ENCODE measurements around the gene DAB1. TPM values are rescaled to one million over a fixed set of nuclear protein-coding genes. Genes with fewer than 3 reads are reported as not detected.
A peak's percentile ranks its signal among the peaks of the same experiment; 100 is the strongest.

DAB1 gene
- total and polyA plus RNA-seq, 10 of the 15 experiments (the other 5 are each of a cell fraction or from before 2014, with no cell fraction given), result 0.02 to 0.10 (median 0.03) TPM; not detected in 5

- TF ChIP-seq IRF3 (IDR thresholded peaks at IDR 0.05), result no peak
- TF ChIP-seq SKIL (IDR thresholded peaks at IDR 0.05; ENCODE audit: low read depth, poor library complexity, severe bottlenecking), result no peak
- no peak for TF ChIP-seq ZBTB33 (IDR thresholded peaks at IDR 0.05)
- no peak for TF ChIP-seq NR2F1 (conservative IDR thresholded peaks at IDR 0.05)
- no peak for TF ChIP-seq E2F4 (IDR thresholded peaks at IDR 0.05; ENCODE audit: low read depth, low read length)
- no peak for TF ChIP-seq MYB (IDR thresholded peaks at IDR 0.05; ENCODE audit: borderline replicate concordance, low read depth, low read length)
- TF ChIP-seq NFIC (IDR thresholded peaks at IDR 0.05; ENCODE audit: low read depth, low read length), result 0 out of 2 replicates have a peak, but pooled peaks have one; percentile 48
- TF ChIP-seq ATF7 (IDR thresholded peaks at IDR 0.05; ENCODE audit: low read depth), result no peak
- 0 out of 4 replicates have a peak, but pooled peaks of 1 of the 2 experiments have one; percentile 8 for TF ChIP-seq BHLHE40 (IDR thresholded peaks at IDR 0.05; ENCODE audit: borderline replicate concordance in 1 of 2, low read depth in 2 of 2, low read length in 1 of 2)
- no peak for TF ChIP-seq ZBTB4 (CRISPR knock-in tag; IDR thresholded peaks at IDR 0.05)
- no peak for TF ChIP-seq PRDM15 (CRISPR knock-in tag; IDR thresholded peaks at IDR 0.05)
These were observed 299.0 kb downstream of the DAB1 start (continued) for GRCh38 chr1:57124768-57125446.
